GM18526 (cell line): Measurements from ENCODE around the gene RPL19.
A peak's percentile ranks its signal among the peaks of the same experiment; 100 is the strongest.

Experiments
- POLR2A ChIP-seq: IDR thresholded peaks from 3 replicates; pipeline ENCODE4 v1.6.1; 2011; ENCODE audit not compliant: insufficient read length; ENCODE audit errors: extremely low read depth

The RPL19 gene

GRCh38 chr17:39200070-39200879 is at the start of gene RPL19:
Gene RPL19, plus strand, starts transcription at chr17:39200283. Its CDS starts 62 bp downstream, at chr17:39200345.
- TF ChIP-seq POLR2A, result peak; percentile 97

- no peak for TF ChIP-seq POLR2A
Observed at GRCh38 chr17:39150795-39151149, 49.3 kb upstream of the RPL19 start.

GRCh38 chr17:39151150-39151942 is 48.7 kb upstream of the RPL19 start, which contains the start of gene PLXDC1:
Gene PLXDC1, minus strand, starts transcription at chr17:39151637. Its CDS starts 200 bp downstream, at chr17:39151437.
- TF ChIP-seq POLR2A, result no peak

GRCh38 chr17:39151943-39152818 is 47.9 kb upstream of the RPL19 start:
- TF ChIP-seq POLR2A, result no peak

DNA sequence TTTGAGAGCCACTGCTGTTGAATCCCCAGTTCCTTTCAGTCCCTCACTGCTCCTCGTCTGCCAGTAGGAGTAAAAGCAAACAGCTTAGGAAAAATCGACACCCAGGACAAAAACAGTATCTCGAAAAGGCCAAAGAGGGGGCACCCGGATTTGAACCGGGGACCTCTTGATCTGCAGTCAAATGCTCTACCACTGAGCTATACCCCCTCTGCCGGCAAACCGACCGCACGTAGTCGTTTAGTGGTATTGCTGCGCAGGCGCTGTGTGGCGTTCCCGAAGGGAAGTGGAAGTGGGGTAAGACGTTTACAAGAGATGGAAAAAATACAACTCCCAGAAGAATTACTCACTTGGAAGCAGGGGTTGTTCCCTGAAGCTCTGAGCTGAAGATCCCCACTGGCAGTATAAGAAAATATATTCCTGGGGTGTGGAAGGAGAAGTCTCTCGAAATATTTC is 46.5 kb upstream of the RPL19 start:
- no peak for TF ChIP-seq POLR2A

DNA sequence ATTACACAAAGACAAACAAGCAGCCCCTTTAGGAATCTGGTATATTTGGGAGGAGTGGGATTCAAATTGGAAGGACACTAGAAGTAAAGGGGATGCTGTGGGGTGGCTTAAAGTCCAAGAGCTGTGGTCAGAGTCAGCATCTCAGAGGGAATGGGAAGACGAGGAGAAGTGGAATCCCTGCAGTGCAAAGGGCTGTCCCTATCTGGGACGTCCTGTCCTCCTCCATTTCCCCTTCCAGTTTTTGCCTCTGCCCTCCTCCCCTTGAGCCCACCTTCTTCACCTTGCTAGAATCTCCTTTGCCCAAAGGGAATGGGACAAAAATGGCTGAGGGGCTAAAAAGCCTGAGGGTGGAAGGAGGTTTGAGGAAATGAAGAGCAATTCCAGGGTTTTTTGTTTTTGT is 44.4 kb upstream of the RPL19 start:
- no peak for TF ChIP-seq POLR2A

GRCh38 chr17:39156491-39156890 is 43.6 kb upstream of the RPL19 start:
- no peak for TF ChIP-seq POLR2A

GRCh38 chr17:39158623-39159022 is 41.5 kb upstream of the RPL19 start:
- TF ChIP-seq POLR2A, result no peak

DNA sequence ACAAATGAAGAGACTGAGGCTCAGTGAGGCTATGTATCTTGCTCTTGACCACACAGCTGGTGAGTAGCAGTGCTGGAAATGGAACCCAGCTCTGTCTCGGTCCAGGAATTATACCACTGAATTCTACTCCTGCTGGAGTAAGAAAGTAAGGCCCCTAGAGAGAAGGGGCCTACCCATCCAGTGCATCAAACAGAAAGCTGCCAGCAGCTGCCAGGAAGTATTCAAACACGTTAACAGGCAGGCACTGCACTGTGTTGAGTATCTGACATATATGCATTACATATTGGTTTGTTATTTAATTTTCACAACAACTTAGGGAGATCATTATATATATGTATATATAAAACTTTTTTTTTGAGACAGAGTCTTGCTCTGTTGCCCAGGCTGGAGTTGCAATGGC is 38.1 kb upstream of the RPL19 start:
- TF ChIP-seq POLR2A, result no peak

DNA sequence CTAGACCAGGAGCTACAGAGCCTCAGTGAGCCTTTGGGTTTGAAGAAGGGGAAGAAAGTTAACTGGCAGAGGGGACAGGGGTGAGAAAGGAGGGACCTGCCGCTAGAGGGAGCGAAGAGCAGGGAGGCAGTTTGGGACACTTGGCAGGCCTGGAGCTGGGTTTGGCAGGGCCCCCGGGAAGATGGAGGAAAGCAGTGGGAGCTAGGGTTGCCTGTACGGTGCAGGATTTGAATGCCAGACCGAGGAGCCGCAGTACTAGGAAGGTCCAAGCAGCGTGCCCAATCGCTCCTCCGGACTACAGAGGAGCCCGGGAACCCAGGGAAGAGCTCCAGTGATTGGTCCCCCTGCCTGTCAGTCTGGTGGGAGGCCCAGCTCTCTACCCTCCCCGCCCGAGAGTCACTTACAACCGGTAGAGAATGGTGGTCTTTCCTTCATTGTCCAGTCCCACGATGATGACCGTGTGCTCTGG is 35.4 kb upstream of the RPL19 start:
- TF ChIP-seq POLR2A, result no peak

DNA sequence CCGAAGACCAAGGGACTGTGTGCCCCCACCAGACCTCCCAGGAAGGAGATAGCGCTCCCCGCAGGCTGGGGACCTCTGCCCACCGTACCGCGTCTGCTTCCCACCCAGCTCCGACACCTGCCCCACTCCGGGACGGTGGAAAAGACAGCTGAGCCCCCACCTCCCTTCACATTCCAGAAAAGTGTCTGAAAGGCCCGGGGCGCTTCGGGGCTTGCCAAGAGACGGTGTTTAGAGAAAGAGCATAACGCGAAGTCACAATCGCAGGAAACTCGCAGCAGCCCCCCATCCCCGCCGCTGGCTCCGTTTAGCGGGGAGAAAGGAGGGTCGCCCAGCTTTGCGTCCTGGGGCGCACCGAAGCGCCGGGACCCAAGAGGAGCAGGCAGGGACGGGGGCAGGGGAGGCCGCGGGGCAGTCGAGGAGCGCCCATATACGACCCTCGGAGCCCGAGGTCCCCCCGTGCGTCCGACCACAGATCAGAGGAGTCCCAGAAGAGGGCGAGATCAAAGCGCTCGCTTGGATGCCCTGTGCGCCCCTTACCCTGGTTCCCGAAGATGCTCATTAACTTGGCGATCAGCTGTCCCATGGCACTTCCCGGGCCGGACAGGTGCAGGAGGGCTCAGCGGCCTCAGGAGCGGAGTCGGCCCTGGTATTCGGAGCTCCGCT is 34.8 kb upstream of the RPL19 start:
- TF ChIP-seq POLR2A, result no peak

DNA sequence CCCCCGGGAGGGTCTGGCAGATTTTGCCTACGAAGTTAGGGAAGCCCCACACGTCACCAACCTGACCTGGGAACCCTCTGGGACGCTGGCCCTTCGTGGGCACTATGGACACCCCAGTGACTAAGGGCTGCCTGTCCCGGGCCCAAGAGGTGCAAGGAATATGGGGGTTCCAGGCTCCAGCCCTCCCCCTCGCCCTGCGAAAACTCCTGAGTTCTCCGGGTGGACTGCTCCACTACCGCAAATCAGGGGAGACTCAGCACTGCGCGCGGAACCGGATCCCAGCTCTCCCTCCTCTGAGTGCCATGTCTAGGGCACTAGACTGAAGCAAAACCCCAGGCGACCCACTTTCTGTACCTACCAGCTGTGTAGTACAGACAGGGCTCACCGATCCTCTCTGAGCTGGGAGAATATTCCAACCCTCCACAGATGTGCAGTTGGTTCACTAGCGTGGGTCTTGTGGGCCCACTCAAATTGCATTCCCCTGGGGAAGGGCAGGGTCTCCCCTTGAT is 34.2 kb upstream of the RPL19 start, which contains the start of gene ARL5C:
ARL5C (minus strand) TSS at position 321 of the 509 bp plus-strand sequence. CDS start 401 bp downstream, outside the sequence.
- no peak for TF ChIP-seq POLR2A

GRCh38 chr17:39166437-39167335 is 33.4 kb upstream of the RPL19 start:
- no peak for TF ChIP-seq POLR2A
